OCI-LY3 (cell line): ENCODE data around the gene IFT88.

Experiments
- EZH2phosphoT487 ChIP-seq: fragments of 200-600 bp; shearing (Covaris generic); IDR thresholded peaks from 2 replicates; pipeline ENCODE4 v1.6.1; 2018; ENCODE audit warnings: antibody characterized with exemption, mixed run types, low read depth
- TF ChIP-seq, protein P1 (sequence below): fragments of 200-600, 300-600 bp; sonication (generic); IDR thresholded peaks from 2 replicates; pipeline ENCODE4 v1.5.1; 2014; ENCODE audit warnings: antibody characterized with exemption, low read length, low read depth

DNA sequence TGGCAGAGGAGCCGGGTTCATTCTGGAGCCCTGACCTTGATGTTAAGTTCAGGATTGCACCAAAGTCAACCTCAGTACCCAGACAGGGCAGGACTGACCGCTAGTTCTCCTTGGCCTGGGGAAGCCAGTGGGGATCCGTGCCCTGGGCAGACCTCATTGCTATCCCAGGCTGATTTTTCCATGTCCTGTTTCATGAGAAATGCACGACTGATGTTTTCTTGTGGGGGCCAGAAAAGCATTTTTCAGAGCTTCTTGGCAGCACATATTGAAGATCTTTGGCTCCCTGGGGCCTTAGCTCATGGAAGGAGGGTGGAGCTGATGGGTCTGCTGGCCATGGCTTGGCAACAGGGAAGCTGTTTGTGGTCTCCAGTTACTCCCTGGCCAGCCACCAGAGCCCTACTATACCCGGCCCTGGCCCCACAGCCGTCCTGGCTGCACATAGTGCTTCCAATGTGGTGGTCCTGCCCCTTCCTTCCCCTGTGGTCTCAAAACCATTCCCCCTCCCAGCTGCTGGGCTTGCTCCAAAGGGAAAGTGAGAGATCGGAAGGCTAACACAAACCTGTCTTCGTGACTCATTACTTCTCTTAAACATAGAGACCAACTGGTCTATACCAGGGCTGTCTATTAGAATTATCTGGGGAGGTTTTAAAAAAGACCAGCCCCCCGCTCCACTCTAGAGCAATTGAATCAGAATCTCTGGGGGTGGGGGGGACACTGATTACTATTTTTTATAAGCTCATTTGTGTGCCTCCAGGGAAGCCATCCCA lies 147.8 kb downstream of the IFT88 start:
- TF ChIP-seq, protein P1, sequence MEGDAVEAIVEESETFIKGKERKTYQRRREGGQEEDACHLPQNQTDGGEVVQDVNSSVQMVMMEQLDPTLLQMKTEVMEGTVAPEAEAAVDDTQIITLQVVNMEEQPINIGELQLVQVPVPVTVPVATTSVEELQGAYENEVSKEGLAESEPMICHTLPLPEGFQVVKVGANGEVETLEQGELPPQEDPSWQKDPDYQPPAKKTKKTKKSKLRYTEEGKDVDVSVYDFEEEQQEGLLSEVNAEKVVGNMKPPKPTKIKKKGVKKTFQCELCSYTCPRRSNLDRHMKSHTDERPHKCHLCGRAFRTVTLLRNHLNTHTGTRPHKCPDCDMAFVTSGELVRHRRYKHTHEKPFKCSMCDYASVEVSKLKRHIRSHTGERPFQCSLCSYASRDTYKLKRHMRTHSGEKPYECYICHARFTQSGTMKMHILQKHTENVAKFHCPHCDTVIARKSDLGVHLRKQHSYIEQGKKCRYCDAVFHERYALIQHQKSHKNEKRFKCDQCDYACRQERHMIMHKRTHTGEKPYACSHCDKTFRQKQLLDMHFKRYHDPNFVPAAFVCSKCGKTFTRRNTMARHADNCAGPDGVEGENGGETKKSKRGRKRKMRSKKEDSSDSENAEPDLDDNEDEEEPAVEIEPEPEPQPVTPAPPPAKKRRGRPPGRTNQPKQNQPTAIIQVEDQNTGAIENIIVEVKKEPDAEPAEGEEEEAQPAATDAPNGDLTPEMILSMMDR = no peak
- no peak for TF ChIP-seq EZH2phosphoT487
